HepG2 (cell line): ENCODE data around the gene SLC25A48. TPM values are rescaled to one million over a fixed set of nuclear protein-coding genes. Genes with fewer than 3 reads are reported as not detected.

ENCODE experiments used
- AHR ChIP-seq: IDR thresholded peaks from 2 replicates; pipeline ENCODE4 v1.6.1; 2018; ENCODE audit warnings: missing genetic modification reagents, missing compliant biosample characterization
- ARHGAP35 ChIP-seq: sonication (generic); formaldehyde crosslinking; IDR thresholded peaks from 2 replicates; pipeline ENCODE4 v1.9.0; 2022; ENCODE audit warnings: mild to moderate bottlenecking, inconsistent platforms, moderate library complexity, missing genetic modification reagents, borderline replicate concordance
- ELK4 ChIP-seq: sonication (generic); formaldehyde crosslinking; IDR thresholded peaks from 2 replicates; pipeline ENCODE4 v1.9.0; 2021; ENCODE audit warnings: missing genetic modification reagents, borderline replicate concordance
- EP300 ChIP-seq, 3 experiments: sonication (generic) in 1 of 3; formaldehyde crosslinking in 1 of 3; IDR thresholded peaks; 2 replicates each; pipeline versions ENCODE4 v1.5.1 to v1.6.1; 2011 to 2020; ENCODE audit warnings: low read depth in 2 of 3, low read length in 2 of 3, borderline replicate concordance in 1 of 3, improper control_type of control experiment in 1 of 3, mild to moderate bottlenecking in 1 of 3, missing genetic modification reagents in 1 of 3, moderate library complexity in 1 of 3
- ESRRA ChIP-seq: sonication (generic); formaldehyde crosslinking; IDR thresholded peaks from 2 replicates; pipeline ENCODE4 v1.5.1; 2020; ENCODE audit warnings: mild to moderate bottlenecking, low read depth, missing genetic modification reagents
- FOSL2 ChIP-seq: sonication (generic); formaldehyde crosslinking; IDR thresholded peaks from 2 replicates; pipeline ENCODE4 v1.4.0; 2020; ENCODE audit warnings: missing genetic modification reagents
- FOXO4 ChIP-seq: sonication (generic); formaldehyde crosslinking; conservative IDR thresholded peaks from 2 replicates; pipeline ENCODE4 v1.8.1; 2023; ENCODE audit warnings: missing genetic modification reagents
- TARDBP ChIP-seq: sonication (generic); formaldehyde crosslinking; IDR thresholded peaks from 2 replicates; pipeline ENCODE4 v1.8.0; 2022; ENCODE audit warnings: mild to moderate bottlenecking, missing genetic modification reagents
- ZBTB42 ChIP-seq: sonication (generic); formaldehyde crosslinking; IDR thresholded peaks from 2 replicates; pipeline ENCODE4 v1.5.0; 2020; ENCODE audit warnings: mild to moderate bottlenecking, missing genetic modification reagents
- ZFAT ChIP-seq: sonication (generic); formaldehyde crosslinking; conservative IDR thresholded peaks from 2 replicates; pipeline ENCODE4 v1.8.1; 2023; ENCODE audit warnings: missing genetic modification reagents, inconsistent platforms
- ZFX ChIP-seq: sonication (generic); formaldehyde crosslinking; IDR thresholded peaks from 2 replicates; pipeline ENCODE4 v1.4.0; 2020; ENCODE audit warnings: mild to moderate bottlenecking, low read depth, missing genetic modification reagents, moderate library complexity
- ZNF160 ChIP-seq: sonication (generic); formaldehyde crosslinking; IDR thresholded peaks from 2 replicates; pipeline ENCODE4 v1.8.0; 2022; ENCODE audit warnings: mild to moderate bottlenecking, inconsistent platforms, missing genetic modification reagents
- ZNF34 ChIP-seq: sonication (generic); formaldehyde crosslinking; IDR thresholded peaks from 2 replicates; pipeline ENCODE4 v1.4.0; 2020; ENCODE audit warnings: mild to moderate bottlenecking, missing genetic modification reagents, borderline replicate concordance
- ZNF414 ChIP-seq: sonication (generic); formaldehyde crosslinking; IDR thresholded peaks from 2 replicates; pipeline ENCODE4 v1.5.0; 2020; ENCODE audit warnings: missing genetic modification reagents
- ZNF558 ChIP-seq: sonication (generic); formaldehyde crosslinking; IDR thresholded peaks from 2 replicates; pipeline ENCODE4 v1.9.0; 2022; ENCODE audit warnings: mild to moderate bottlenecking, missing genetic modification reagents, borderline replicate concordance
- ZNF569 ChIP-seq: sonication (generic); formaldehyde crosslinking; IDR thresholded peaks from 2 replicates; pipeline ENCODE4 v1.5.0; 2020; ENCODE audit warnings: mild to moderate bottlenecking, missing genetic modification reagents, moderate library complexity, borderline replicate concordance
- ZNF609 ChIP-seq: sonication (generic); formaldehyde crosslinking; IDR thresholded peaks from 2 replicates; pipeline ENCODE4 v1.4.0; 2020; ENCODE audit warnings: mild to moderate bottlenecking, missing genetic modification reagents, borderline replicate concordance
- ZNF720 ChIP-seq: sonication (generic); formaldehyde crosslinking; IDR thresholded peaks from 2 replicates; pipeline ENCODE4 v1.4.0; 2020; ENCODE audit warnings: missing genetic modification reagents
- ZNF749 ChIP-seq: sonication (generic); formaldehyde crosslinking; IDR thresholded peaks from 2 replicates; pipeline ENCODE4 v1.8.0; 2022; ENCODE audit warnings: mild to moderate bottlenecking, missing genetic modification reagents, moderate library complexity, borderline replicate concordance
- polyA plus RNA-seq, 8 experiments: library from polyadenylated mRNA; depleted of rRNA in 3 of 8; stranded (reverse) in 7 of 8; unstranded in 1 of 8; fragments of >200 nt; fragmentation: Illumina TruSeq in 4 of 8; extraction: Trizol in 4 of 8; gene quantifications; 2 replicates each; pipeline versions ENCODE4 v1.2.1 to v1.2.3, GENCODE V29; 2011 to 2016; ENCODE audit warnings: low read depth in 4 of 8, missing spikeins in 1 of 8, mixed read lengths in 1 of 8; ENCODE audit not compliant: insufficient read depth in 1 of 8
- total RNA-seq, 5 experiments: library from RNA; depleted of rRNA; stranded (reverse); fragments of >200 nt; fragmentation: Illumina TruSeq; extraction: Trizol; gene quantifications; 2 replicates each; pipeline ENCODE4 v1.2.3, GENCODE V29; 2016; ENCODE audit warnings: low read depth in 1 of 5

The SLC25A48 gene
- total and polyA plus RNA-seq, 2 of the 13 experiments (the other 11 are each of a cell fraction or from before 2014, with no cell fraction given): 0.17 to 4.5 TPM

- TF ChIP-seq ZNF609 (CRISPR knock-in tag) (0 out of 2 replicates have a peak, but pooled peaks have one; percentile 18), ZBTB42 (CRISPR knock-in tag) (no peak), ELK4 (0 out of 2 replicates have a peak, but pooled peaks have one; percentile 54), ZNF160 (no peak; the same call in 1 of the 2 replicates), ZFX (CRISPR knock-in tag) (peak; percentile 77), ESRRA (CRISPR knock-in tag) (no peak), ZFAT (CRISPR knock-in tag) (no peak), ZNF569 (CRISPR knock-in tag) (no peak), FOSL2 (CRISPR knock-in tag) (no peak), ZNF749 (CRISPR knock-in tag) (no peak), FOXO4 (CRISPR knock-in tag) (no peak), ZNF414 (CRISPR knock-in tag) (no peak), EP300 (IDR thresholded peaks at IDR 0.05; ENCODE audit: low read depth in 2 of 2, low read length in 2 of 2) (no peak), EP300 (CRISPR knock-in tag; IDR thresholded peaks at IDR 0.05; ENCODE audit: borderline replicate concordance) (no peak), ZNF558 (no peak; the same call in 1 of the 2 replicates), AHR (CRISPR knock-in tag) (no peak), ARHGAP35 (CRISPR knock-in tag) (no peak), TARDBP (CRISPR knock-in tag) (peak; percentile 79), ZNF720 (CRISPR knock-in tag) (no peak), ZNF34 (CRISPR knock-in tag) (no peak)
These were observed 95.8 kb downstream of the SLC25A48 start (continued) for GRCh38 chr5:135930029-135930948.
